ENCODE data around the gene ULBP2. TPM values are rescaled to one million over a fixed set of nuclear protein-coding genes. Genes with fewer than 3 reads are reported as not detected.

ULBP2 gene
- total RNA-seq, 1 experiment from 2014 or later = not detected

GRCh38 chr6:149924206-149924932 lies 17.4 kb upstream of the ULBP2 start:
- Histone ChIP-seq H4K20me1 (ENCODE audit: control insufficient read depth, insufficient read depth, insufficient read length) (no peaks in the 10 kb centered on the region), H3K9me3 (ENCODE audit: control insufficient read depth, low read depth, low read length) (no peaks in the 10 kb centered on the region), H3K4me2 (ENCODE audit: insufficient read depth, insufficient read length, low read length) (no peak overlapping the region), H2BK12ac (ENCODE audit: insufficient read length, low read depth, low read length) (no peak overlapping the region), H3K9ac (ENCODE audit: extremely low read depth, insufficient read length, low read length) (no peak overlapping the region), H3T11ph (ENCODE audit: low read length) (no peak overlapping the region), H2BK20ac (ENCODE audit: low read depth, low read length, poor library complexity, severe bottlenecking) (no peak overlapping the region), H2BK5ac (ENCODE audit: insufficient read length, low read length) (no peak overlapping the region), H3K27me3 (ENCODE audit: insufficient read depth, low read length) (peaks cover 47% of the 10 kb centered on the region), H3K4ac (ENCODE audit: low read depth, low read length) (no peak overlapping the region), H3K23ac (ENCODE audit: insufficient read length, low read depth, low read length) (no peak overlapping the region), H2AK5ac (ENCODE audit: insufficient read length, low read length) (no peak overlapping the region), H4K91ac (ENCODE audit: insufficient read length, low read depth, low read length) (no peak overlapping the region), H3K79me1 (ENCODE audit: insufficient read depth, low read depth, low read length, poor library complexity, severe bottlenecking) (no peaks in the 10 kb centered on the region), H2BK120ac (ENCODE audit: low read depth, low read length, poor library complexity, severe bottlenecking) (no peak overlapping the region), H2AFZ (ENCODE audit: low read length) (no peak overlapping the region), H3K27ac (ENCODE audit: insufficient read length, low read depth, low read length) (no peak overlapping the region), H3K4me1 (ENCODE audit: insufficient read depth, low read length) (no peaks in the 10 kb centered on the region), H3K18ac (ENCODE audit: insufficient read length, low read depth, low read length) (no peak overlapping the region), H3K56ac (ENCODE audit: insufficient read length, low read depth, low read length) (no peak overlapping the region), H2BK15ac (ENCODE audit: low read depth, low read length) (no peak overlapping the region), H4K5ac (ENCODE audit: insufficient read length, low read depth, low read length) (no peak overlapping the region), H4K8ac (replicated peaks; ENCODE audit: insufficient read length, low read depth, low read length) (no peak overlapping the region), H3K14ac (ENCODE audit: insufficient read depth, low read length) (no peak overlapping the region), H3K23me2 (ENCODE audit: insufficient read length, low read depth, low read length, poor library complexity, severe bottlenecking) (peaks cover 19% of the 10 kb centered on the region), H3K79me2 (ENCODE audit: insufficient read depth, low read length) (no peaks in the 10 kb centered on the region)
- no CpG with 5 or more reads among the region's 9 CpGs for WGBS (ENCODE audit: extremely low coverage, insufficient read length, low lambda C conversion rate)
- Mint-ChIP-seq H3K4me3 (peak overlapping the region in 1 of 2 experiments; percentile 55; a peak in 1 of 5 replicates), H3K9me3 (peaks cover 4 to 6% of the 10 kb centered on the region in 2 experiments; a peak in 4 of 5 replicates), H3K4me1 (peaks cover 12 to 19% of the 10 kb centered on the region in 2 experiments), H3K27me3 (ENCODE audit: low read depth) (peaks cover 95% of the 10 kb centered on the region), H3K27ac (no peak overlapping the region), H3K36me3 (ENCODE audit: insufficient read depth in 1 of 3, low read depth in 3 of 3) (no peaks in the 10 kb centered on the region; a peak in 1 of 7 replicates)
- TF ChIP-seq, protein P1, sequence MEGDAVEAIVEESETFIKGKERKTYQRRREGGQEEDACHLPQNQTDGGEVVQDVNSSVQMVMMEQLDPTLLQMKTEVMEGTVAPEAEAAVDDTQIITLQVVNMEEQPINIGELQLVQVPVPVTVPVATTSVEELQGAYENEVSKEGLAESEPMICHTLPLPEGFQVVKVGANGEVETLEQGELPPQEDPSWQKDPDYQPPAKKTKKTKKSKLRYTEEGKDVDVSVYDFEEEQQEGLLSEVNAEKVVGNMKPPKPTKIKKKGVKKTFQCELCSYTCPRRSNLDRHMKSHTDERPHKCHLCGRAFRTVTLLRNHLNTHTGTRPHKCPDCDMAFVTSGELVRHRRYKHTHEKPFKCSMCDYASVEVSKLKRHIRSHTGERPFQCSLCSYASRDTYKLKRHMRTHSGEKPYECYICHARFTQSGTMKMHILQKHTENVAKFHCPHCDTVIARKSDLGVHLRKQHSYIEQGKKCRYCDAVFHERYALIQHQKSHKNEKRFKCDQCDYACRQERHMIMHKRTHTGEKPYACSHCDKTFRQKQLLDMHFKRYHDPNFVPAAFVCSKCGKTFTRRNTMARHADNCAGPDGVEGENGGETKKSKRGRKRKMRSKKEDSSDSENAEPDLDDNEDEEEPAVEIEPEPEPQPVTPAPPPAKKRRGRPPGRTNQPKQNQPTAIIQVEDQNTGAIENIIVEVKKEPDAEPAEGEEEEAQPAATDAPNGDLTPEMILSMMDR (conservative IDR thresholded peaks at IDR 0.05) = no peak
- DNase-seq = no peak

All from H9 (cell line).